PC-9 (cell line): Measurements from ENCODE around the gene LONP1.

ENCODE experiments used
- CTCF ChIP-seq: fragments of 200-600 bp; sonication (generic); conservative IDR thresholded peaks from 2 replicates; pipeline ENCODE4 v1.6.1; 2017; ENCODE audit warnings: mixed run types, antibody characterized with exemption, mild to moderate bottlenecking, moderate library complexity
- EZH2 ChIP-seq: fragments of 200-600 bp; sonication (generic); IDR thresholded peaks from 2 replicates; pipeline ENCODE4 v1.8.0; 2017; ENCODE audit warnings: antibody characterized with exemption, low read depth

GRCh38 chr19:5718037-5718578, 1.8 kb downstream of the LONP1 start:
- TF ChIP-seq CTCF (no peak), EZH2 (no peak)
